Measurements from ENCODE around the gene DDX20.

- TF ChIP-seq EP300 (IDR thresholded peaks at IDR 0.05; ENCODE audit: borderline replicate concordance in 1 of 2, low read depth in 1 of 2, low read length in 1 of 2) = no peak
- TF ChIP-seq USF1 (IDR thresholded peaks at IDR 0.05; ENCODE audit: borderline replicate concordance, low read depth) = no peak
- TF ChIP-seq CHD2 (IDR thresholded peaks at IDR 0.05; ENCODE audit: low read length, partially characterized antibody) = no peak
Observed at GRCh38 chr1:111803951-111804350, 48.2 kb downstream of the DDX20 start.

Measured in SK-N-SH (cell line).